GM23338 (cell line): Measurements from ENCODE around the gene ANKS1B. TPM values are rescaled to one million over a fixed set of nuclear protein-coding genes. Genes with fewer than 3 reads are reported as not detected.

Experiments used
- ATAC-seq: fragments of 200-7000 bp; cut with Tn5 transposase; 3 replicates; pipeline ENCODE4 v1.9.1; 2020
- DNase-seq: peaks from one replicate; pipeline ENCODE4 v3.0.0-alpha.2; 2015; ENCODE audit warnings: low spot score
- H2AFZ ChIP-seq: fragments of 200-600 bp; sonication (generic); 2 replicates; pipeline ENCODE4 v1.8.0; 2016; ENCODE audit warnings: antibody characterized with exemption, mild to moderate bottlenecking, moderate library complexity
- H3F3A ChIP-seq: fragments of 200-600 bp; sonication (generic); replicated peaks from 2 replicates; pipeline ENCODE4 v1.8.0; 2017; ENCODE audit warnings: antibody characterized with exemption, mixed run types, low read depth
- H3K27ac ChIP-seq: fragments of 200-600 bp; sonication (generic); 2 replicates; pipeline ENCODE4 v1.6.1; 2016; ENCODE audit warnings: low read depth
- H3K27me3 ChIP-seq: fragments of 200-600 bp; sonication (generic); 2 replicates; pipeline ENCODE4 v1.8.0; 2016; ENCODE audit warnings: mild to moderate bottlenecking, mixed run types, moderate library complexity; ENCODE audit not compliant: insufficient read depth
- H3K36me3 ChIP-seq: fragments of 200-600 bp; sonication (generic); 2 replicates; pipeline ENCODE4 v1.8.0; 2016; ENCODE audit warnings: mild to moderate bottlenecking; ENCODE audit not compliant: insufficient read depth
- H3K4me1 ChIP-seq: fragments of 200-600 bp; sonication (generic); 2 replicates; pipeline ENCODE4 v1.8.0; 2016; ENCODE audit warnings: mild to moderate bottlenecking, moderate library complexity; ENCODE audit not compliant: insufficient read depth
- H3K4me2 ChIP-seq: fragments of 200-600 bp; sonication (generic); 2 replicates; pipeline ENCODE4 v1.7.1; 2017; ENCODE audit warnings: mixed run types
- H3K4me3 ChIP-seq: fragments of 200-600 bp; sonication (generic); 2 replicates; pipeline ENCODE4 v1.6.1; 2016; ENCODE audit warnings: mixed run types
- H3K79me2 ChIP-seq: fragments of 200-600 bp; sonication (generic); replicated peaks from 2 replicates; pipeline ENCODE4 v1.8.0; 2017; ENCODE audit warnings: mild to moderate bottlenecking; ENCODE audit not compliant: insufficient read depth
- H3K9me2 ChIP-seq: fragments of 200-600 bp; sonication (generic); 2 replicates; pipeline ENCODE4 v1.8.0; 2017; ENCODE audit not compliant: insufficient read depth
- H4K20me1 ChIP-seq: fragments of 200-600 bp; sonication (generic); replicated peaks from 2 replicates; pipeline ENCODE4 v1.8.0; 2017; ENCODE audit warnings: mild to moderate bottlenecking; ENCODE audit not compliant: insufficient read depth
- H3K27ac Mint-ChIP-seq: 2 replicates; pipeline ENCODE4 v1.8.0; 2020; ENCODE audit warnings: inconsistent platforms, mild to moderate bottlenecking, moderate library complexity, mixed read lengths
- H3K27me3 Mint-ChIP-seq: 3 replicates; pipeline ENCODE4 v1.8.0; 2022; ENCODE audit warnings: low read depth, mild to moderate bottlenecking, moderate library complexity, mixed read lengths, inconsistent platforms; ENCODE audit not compliant: insufficient read depth, poor library complexity
- H3K36me3 Mint-ChIP-seq: 3 replicates; pipeline ENCODE4 v1.8.0; 2021; ENCODE audit warnings: low read depth, mild to moderate bottlenecking, inconsistent platforms, moderate library complexity, mixed read lengths
- H3K4me1 Mint-ChIP-seq: 3 replicates; pipeline ENCODE4 v1.8.0; 2020; ENCODE audit warnings: mild to moderate bottlenecking, inconsistent platforms, mixed read lengths
- H3K4me3 Mint-ChIP-seq: 3 replicates; pipeline ENCODE4 v1.8.0; 2021; ENCODE audit warnings: moderate library complexity, mild to moderate bottlenecking, inconsistent platforms, mixed read lengths
- H3K9me3 Mint-ChIP-seq: 3 replicates; pipeline ENCODE4 v1.8.0; 2020; ENCODE audit warnings: moderate library complexity, mild to moderate bottlenecking, inconsistent platforms, mixed read lengths
- CREB1 ChIP-seq: fragments of 250-450 bp; sonication (Bioruptor Pico); IDR thresholded peaks from 2 replicates; pipeline ENCODE4 v1.5.0; 2020; ENCODE audit warnings: low read depth, mild to moderate bottlenecking, moderate library complexity
- CTCF ChIP-seq, 2 experiments: fragments of 200-600 bp in 1 of 2; sonication (generic) in 1 of 2; conservative IDR thresholded peaks; 2 replicates each; pipeline versions ENCODE4 v1.5.1 to v1.6.1; 2016 to 2017; ENCODE audit warnings: antibody characterized with exemption in 2 of 2, low read depth in 2 of 2, mild to moderate bottlenecking in 2 of 2, moderate library complexity in 1 of 2
- ETS1 ChIP-seq: IDR thresholded peaks from 2 replicates; pipeline ENCODE4 v1.6.1; 2016; ENCODE audit warnings: antibody characterized with exemption
- EZH2 ChIP-seq: fragments of 200-600 bp; sonication (generic); IDR thresholded peaks from one replicate; pipeline ENCODE4 v1.8.0; 2017; ENCODE audit warnings: antibody characterized with exemption, mild to moderate bottlenecking, low read depth; ENCODE audit not compliant: unreplicated experiment
- EZH2phosphoT487 ChIP-seq: fragments of 200-600 bp; sonication (generic); IDR thresholded peaks from one replicate; pipeline ENCODE4 v1.8.1; 2018; ENCODE audit warnings: antibody characterized with exemption; ENCODE audit not compliant: unreplicated experiment
- JUNB ChIP-seq: IDR thresholded peaks from one replicate; pipeline ENCODE4 v1.6.1; 2016; ENCODE audit warnings: antibody characterized with exemption; ENCODE audit not compliant: unreplicated experiment
- NANOG ChIP-seq: IDR thresholded peaks from 2 replicates; pipeline ENCODE4 v1.6.1; 2016; ENCODE audit warnings: antibody characterized with exemption, borderline replicate concordance
- POLR2AphosphoS5 ChIP-seq: IDR thresholded peaks from 2 replicates; pipeline ENCODE4 v1.6.1; 2016; ENCODE audit warnings: antibody characterized with exemption, low read depth
- STAT1 ChIP-seq: IDR thresholded peaks from one replicate; pipeline ENCODE4 v1.6.1; 2016; ENCODE audit warnings: antibody characterized with exemption; ENCODE audit not compliant: unreplicated experiment
- ZNF114 ChIP-seq: fragments of 250-450 bp; sonication (Bioruptor Pico); IDR thresholded peaks from 2 replicates; pipeline ENCODE4 v1.5.0; 2020; ENCODE audit warnings: mild to moderate bottlenecking, moderate library complexity
- ZNF331 ChIP-seq: fragments of 250-450 bp; sonication (Bioruptor Pico); IDR thresholded peaks from 2 replicates; pipeline ENCODE4 v1.5.0; 2020; ENCODE audit warnings: low read depth, mild to moderate bottlenecking, moderate library complexity
- polyA plus RNA-seq: library from polyadenylated mRNA; unstranded; fragments of >200 nt; fragmentation: Nextera tagmentation; extraction: Ambion mirVana; gene quantifications from 2 replicates; pipeline ENCODE4 v1.2.1, GENCODE V29; 2016
- total RNA-seq: library from RNA; depleted of rRNA; stranded (reverse); fragments of >200 nt; shearing (Covaris generic); gene quantifications from 2 replicates; pipeline ENCODE4 v1.2.3, GENCODE V29; 2014
- TF ChIP-seq, protein P1 (sequence below): fragments of 250-450 bp; sonication (Bioruptor Pico); IDR thresholded peaks from 2 replicates; pipeline ENCODE4 v1.5.0; 2020; ENCODE audit warnings: mild to moderate bottlenecking, moderate library complexity
- TF ChIP-seq, protein P2 (sequence below): IDR thresholded peaks from one replicate; pipeline ENCODE4 v1.6.1; 2018; ENCODE audit warnings: antibody characterized with exemption; ENCODE audit not compliant: unreplicated experiment

Gene ANKS1B
- total and polyA plus RNA-seq, 2 experiments from 2014 or later, result 4.3 to 5.8 TPM

DNA sequence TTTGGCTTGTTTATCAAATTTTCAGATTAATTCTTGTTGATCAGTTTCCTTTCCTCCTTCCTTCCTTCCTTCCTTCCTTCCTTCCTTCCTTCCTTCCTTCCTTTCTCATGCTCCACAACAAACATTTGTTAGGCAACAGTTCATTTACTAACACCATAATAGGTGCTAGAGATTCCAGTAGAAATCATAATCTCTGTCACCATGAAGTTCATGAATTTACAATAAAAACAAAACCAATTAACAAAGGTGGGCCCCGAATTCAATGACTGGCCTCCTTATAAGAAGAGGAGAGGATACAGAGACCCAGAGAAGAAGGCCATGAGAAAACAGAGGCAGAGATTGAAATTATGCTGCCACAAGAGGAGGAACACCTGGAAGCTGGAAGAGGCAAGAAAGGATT, 604.0 kb downstream of the ANKS1B start:
- Mint-ChIP-seq H3K4me3 (no peak overlapping the region), H3K36me3 (no peaks in the 10 kb centered on the region), H3K4me1 (peaks cover 7% of the 10 kb centered on the region; the same call in 2 of the 3 replicates), H3K27ac (no peak overlapping the region), H3K27me3 (peaks cover 5% of the 10 kb centered on the region), H3K9me3 (no peaks in the 10 kb centered on the region)
- DNase-seq (no peak), ATAC-seq (no peak)
- Histone ChIP-seq H4K20me1 (no peaks in the 10 kb centered on the region), H3K4me1 (peaks cover 2% of the 10 kb centered on the region; the same call in 1 of the 2 replicates), H3K27ac (no peak overlapping the region), H3F3A (no peaks in the 10 kb centered on the region), H3K4me2 (no peak overlapping the region), H3K36me3 (no peaks in the 10 kb centered on the region), H3K27me3 (no peaks in the 10 kb centered on the region), H3K9me2 (no peaks in the 10 kb centered on the region), H3K4me3 (no peak overlapping the region), H2AFZ (no peak overlapping the region), H3K79me2 (no peaks in the 10 kb centered on the region)
- TF ChIP-seq ZNF331 (CRISPR knock-in tag) (no peak), CREB1 (no peak), STAT1 (no peak), EZH2phosphoT487 (no peak), CTCF (conservative IDR thresholded peaks at IDR 0.05; ENCODE audit: low read depth in 2 of 2) (no peak), EZH2 (no peak), JUNB (no peak), ETS1 (no peak), ZNF114 (CRISPR knock-in tag) (no peak), NANOG (no peak), POLR2AphosphoS5 (no peak)
- TF ChIP-seq, protein P1, sequence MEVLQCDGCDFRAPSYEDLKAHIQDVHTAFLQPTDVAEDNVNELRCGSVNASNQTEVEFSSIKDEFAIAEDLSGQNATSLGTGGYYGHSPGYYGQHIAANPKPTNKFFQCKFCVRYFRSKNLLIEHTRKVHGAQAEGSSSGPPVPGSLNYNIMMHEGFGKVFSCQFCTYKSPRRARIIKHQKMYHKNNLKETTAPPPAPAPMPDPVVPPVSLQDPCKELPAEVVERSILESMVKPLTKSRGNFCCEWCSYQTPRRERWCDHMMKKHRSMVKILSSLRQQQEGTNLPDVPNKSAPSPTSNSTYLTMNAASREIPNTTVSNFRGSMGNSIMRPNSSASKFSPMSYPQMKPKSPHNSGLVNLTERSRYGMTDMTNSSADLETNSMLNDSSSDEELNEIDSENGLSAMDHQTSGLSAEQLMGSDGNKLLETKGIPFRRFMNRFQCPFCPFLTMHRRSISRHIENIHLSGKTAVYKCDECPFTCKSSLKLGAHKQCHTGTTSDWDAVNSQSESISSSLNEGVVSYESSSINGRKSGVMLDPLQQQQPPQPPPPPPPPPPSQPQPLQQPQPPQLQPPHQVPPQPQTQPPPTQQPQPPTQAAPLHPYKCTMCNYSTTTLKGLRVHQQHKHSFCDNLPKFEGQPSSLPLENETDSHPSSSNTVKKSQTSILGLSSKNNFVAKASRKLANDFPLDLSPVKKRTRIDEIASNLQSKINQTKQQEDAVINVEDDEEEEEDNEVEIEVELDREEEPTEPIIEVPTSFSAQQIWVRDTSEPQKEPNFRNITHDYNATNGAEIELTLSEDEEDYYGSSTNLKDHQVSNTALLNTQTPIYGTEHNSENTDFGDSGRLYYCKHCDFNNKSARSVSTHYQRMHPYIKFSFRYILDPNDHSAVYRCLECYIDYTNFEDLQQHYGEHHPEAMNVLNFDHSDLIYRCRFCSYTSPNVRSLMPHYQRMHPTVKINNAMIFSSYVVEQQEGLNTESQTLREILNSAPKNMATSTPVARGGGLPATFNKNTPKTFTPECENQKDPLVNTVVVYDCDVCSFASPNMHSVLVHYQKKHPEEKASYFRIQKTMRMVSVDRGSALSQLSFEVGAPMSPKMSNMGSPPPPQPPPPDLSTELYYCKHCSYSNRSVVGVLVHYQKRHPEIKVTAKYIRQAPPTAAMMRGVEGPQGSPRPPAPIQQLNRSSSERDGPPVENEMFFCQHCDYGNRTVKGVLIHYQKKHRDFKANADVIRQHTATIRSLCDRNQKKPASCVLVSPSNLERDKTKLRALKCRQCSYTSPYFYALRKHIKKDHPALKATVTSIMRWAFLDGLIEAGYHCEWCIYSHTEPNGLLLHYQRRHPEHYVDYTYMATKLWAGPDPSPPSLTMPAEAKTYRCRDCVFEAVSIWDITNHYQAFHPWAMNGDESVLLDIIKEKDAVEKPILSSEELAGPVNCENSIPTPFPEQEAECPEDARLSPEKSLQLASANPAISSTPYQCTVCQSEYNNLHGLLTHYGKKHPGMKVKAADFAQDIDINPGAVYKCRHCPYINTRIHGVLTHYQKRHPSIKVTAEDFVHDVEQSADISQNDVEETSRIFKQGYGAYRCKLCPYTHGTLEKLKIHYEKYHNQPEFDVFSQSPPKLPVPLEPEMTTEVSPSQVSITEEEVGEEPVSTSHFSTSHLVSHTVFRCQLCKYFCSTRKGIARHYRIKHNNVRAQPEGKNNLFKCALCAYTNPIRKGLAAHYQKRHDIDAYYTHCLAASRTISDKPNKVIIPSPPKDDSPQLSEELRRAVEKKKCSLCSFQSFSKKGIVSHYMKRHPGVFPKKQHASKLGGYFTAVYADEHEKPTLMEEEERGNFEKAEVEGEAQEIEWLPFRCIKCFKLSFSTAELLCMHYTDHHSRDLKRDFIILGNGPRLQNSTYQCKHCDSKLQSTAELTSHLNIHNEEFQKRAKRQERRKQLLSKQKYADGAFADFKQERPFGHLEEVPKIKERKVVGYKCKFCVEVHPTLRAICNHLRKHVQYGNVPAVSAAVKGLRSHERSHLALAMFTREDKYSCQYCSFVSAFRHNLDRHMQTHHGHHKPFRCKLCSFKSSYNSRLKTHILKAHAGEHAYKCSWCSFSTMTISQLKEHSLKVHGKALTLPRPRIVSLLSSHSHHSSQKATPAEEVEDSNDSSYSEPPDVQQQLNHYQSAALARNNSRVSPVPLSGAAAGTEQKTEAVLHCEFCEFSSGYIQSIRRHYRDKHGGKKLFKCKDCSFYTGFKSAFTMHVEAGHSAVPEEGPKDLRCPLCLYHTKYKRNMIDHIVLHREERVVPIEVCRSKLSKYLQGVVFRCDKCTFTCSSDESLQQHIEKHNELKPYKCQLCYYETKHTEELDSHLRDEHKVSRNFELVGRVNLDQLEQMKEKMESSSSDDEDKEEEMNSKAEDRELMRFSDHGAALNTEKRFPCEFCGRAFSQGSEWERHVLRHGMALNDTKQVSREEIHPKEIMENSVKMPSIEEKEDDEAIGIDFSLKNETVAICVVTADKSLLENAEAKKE (CRISPR knock-in tag), result no peak
- TF ChIP-seq, protein P2, sequence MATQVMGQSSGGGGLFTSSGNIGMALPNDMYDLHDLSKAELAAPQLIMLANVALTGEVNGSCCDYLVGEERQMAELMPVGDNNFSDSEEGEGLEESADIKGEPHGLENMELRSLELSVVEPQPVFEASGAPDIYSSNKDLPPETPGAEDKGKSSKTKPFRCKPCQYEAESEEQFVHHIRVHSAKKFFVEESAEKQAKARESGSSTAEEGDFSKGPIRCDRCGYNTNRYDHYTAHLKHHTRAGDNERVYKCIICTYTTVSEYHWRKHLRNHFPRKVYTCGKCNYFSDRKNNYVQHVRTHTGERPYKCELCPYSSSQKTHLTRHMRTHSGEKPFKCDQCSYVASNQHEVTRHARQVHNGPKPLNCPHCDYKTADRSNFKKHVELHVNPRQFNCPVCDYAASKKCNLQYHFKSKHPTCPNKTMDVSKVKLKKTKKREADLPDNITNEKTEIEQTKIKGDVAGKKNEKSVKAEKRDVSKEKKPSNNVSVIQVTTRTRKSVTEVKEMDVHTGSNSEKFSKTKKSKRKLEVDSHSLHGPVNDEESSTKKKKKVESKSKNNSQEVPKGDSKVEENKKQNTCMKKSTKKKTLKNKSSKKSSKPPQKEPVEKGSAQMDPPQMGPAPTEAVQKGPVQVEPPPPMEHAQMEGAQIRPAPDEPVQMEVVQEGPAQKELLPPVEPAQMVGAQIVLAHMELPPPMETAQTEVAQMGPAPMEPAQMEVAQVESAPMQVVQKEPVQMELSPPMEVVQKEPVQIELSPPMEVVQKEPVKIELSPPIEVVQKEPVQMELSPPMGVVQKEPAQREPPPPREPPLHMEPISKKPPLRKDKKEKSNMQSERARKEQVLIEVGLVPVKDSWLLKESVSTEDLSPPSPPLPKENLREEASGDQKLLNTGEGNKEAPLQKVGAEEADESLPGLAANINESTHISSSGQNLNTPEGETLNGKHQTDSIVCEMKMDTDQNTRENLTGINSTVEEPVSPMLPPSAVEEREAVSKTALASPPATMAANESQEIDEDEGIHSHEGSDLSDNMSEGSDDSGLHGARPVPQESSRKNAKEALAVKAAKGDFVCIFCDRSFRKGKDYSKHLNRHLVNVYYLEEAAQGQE, result no peak
